Measurements from ENCODE around the gene ACRV1. TPM values are rescaled to one million over a fixed set of nuclear protein-coding genes. Genes with fewer than 3 reads are reported as not detected.

ACRV1 gene
- total and polyA plus RNA-seq, 2 of the 13 experiments (the other 11 are each of a cell fraction or from before 2014, with no cell fraction given): not detected

DNA sequence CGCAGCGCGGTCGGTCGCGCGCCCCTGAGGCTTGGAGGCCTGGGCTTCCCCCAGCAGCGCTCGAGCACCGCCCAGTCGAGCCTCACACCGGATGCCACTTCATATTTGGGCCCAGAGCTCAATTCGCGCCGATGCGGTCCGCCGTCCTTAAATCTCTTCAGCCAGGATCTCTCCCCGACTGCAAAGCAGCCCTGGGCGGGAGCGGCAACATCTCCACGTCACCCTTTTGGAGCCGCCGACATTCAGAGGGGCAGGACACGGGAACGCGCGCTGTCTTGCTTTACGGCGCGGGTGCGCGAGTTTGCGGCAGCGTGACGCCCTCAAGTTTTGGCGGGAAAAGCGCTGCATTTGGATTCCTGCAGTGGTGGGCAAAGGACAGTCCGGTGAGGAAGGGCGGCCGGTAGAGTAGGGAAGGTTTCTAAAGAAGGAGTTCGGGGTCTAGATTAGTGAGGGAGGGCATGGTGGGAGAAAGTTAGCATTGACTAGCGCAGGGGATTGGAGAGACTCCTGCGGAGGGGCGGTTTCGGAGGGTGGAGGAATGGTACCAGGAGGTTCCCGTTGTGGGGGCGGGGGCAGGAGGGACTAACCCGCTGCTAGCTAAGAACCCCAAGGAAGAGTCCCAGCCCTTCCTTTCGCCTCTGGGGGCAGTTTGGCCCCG lies 54.9 kb downstream of the ACRV1 start (continued):
- TF ChIP-seq MLLT10 (CRISPR knock-in tag; IDR thresholded peaks at IDR 0.05) (no peak), ELF1 (CRISPR knock-in tag; IDR thresholded peaks at IDR 0.05) (peak; percentile 50; the same call in 1 of the 2 replicates), ZNF768 (CRISPR knock-in tag; IDR thresholded peaks at IDR 0.05) (peak; percentile 76; the same call in 1 of the 2 replicates), ZNF619 (CRISPR knock-in tag; IDR thresholded peaks at IDR 0.05) (0 out of 2 replicates have a peak, but pooled peaks have one; percentile 23), SRY (CRISPR knock-in tag; IDR thresholded peaks at IDR 0.05) (peak; percentile 89), REXO4 (CRISPR knock-in tag; IDR thresholded peaks at IDR 0.05; ENCODE audit: borderline replicate concordance) (peak; percentile 70; the same call in 1 of the 2 replicates), ADNP (CRISPR knock-in tag; IDR thresholded peaks at IDR 0.05) (no peak), ZFAT (CRISPR knock-in tag; conservative IDR thresholded peaks at IDR 0.05) (peak; percentile 75; the same call in 1 of the 2 replicates), RBM39 (IDR thresholded peaks at IDR 0.05; ENCODE audit: low read depth, low read length, poor library complexity, severe bottlenecking) (peak; percentile 90), HNRNPK (IDR thresholded peaks at IDR 0.05; ENCODE audit: low read depth, low read length, poor library complexity, severe bottlenecking) (peak; percentile 47), MEIS1 (CRISPR knock-in tag; IDR thresholded peaks at IDR 0.05; ENCODE audit: borderline replicate concordance) (peak; percentile 93), SRSF4 (IDR thresholded peaks at IDR 0.05; ENCODE audit: low read depth, low read length, poor library complexity, severe bottlenecking) (no peak), HMGA1 (CRISPR knock-in tag; conservative IDR thresholded peaks at IDR 0.05) (no peak), NPAS2 (CRISPR knock-in tag; IDR thresholded peaks at IDR 0.05; ENCODE audit: borderline replicate concordance) (no peak), SMAD9 (CRISPR knock-in tag; IDR thresholded peaks at IDR 0.05) (no peak; the same call in 1 of the 2 replicates)
- TF ChIP-seq, protein P1, sequence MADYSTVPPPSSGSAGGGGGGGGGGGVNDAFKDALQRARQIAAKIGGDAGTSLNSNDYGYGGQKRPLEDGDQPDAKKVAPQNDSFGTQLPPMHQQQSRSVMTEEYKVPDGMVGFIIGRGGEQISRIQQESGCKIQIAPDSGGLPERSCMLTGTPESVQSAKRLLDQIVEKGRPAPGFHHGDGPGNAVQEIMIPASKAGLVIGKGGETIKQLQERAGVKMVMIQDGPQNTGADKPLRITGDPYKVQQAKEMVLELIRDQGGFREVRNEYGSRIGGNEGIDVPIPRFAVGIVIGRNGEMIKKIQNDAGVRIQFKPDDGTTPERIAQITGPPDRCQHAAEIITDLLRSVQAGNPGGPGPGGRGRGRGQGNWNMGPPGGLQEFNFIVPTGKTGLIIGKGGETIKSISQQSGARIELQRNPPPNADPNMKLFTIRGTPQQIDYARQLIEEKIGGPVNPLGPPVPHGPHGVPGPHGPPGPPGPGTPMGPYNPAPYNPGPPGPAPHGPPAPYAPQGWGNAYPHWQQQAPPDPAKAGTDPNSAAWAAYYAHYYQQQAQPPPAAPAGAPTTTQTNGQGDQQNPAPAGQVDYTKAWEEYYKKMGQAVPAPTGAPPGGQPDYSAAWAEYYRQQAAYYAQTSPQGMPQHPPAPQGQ (CRISPR knock-in tag; IDR thresholded peaks at IDR 0.05; ENCODE audit: borderline replicate concordance): no peak
- TF ChIP-seq, protein P2, sequence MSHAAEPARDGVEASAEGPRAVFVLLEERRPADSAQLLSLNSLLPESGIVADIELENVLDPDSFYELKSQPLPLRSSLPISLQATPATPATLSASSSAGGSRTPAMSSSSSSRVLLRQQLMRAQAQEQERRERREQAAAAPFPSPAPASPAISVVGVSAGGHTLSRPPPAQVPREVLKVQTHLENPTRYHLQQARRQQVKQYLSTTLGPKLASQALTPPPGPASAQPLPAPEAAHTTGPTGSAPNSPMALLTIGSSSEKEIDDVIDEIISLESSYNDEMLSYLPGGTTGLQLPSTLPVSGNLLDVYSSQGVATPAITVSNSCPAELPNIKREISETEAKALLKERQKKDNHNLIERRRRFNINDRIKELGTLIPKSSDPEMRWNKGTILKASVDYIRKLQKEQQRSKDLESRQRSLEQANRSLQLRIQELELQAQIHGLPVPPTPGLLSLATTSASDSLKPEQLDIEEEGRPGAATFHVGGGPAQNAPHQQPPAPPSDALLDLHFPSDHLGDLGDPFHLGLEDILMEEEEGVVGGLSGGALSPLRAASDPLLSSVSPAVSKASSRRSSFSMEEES (CRISPR knock-in tag; IDR thresholded peaks at IDR 0.05): peak; percentile 57; the same call in 1 of the 2 replicates
- TF ChIP-seq, protein P3, sequence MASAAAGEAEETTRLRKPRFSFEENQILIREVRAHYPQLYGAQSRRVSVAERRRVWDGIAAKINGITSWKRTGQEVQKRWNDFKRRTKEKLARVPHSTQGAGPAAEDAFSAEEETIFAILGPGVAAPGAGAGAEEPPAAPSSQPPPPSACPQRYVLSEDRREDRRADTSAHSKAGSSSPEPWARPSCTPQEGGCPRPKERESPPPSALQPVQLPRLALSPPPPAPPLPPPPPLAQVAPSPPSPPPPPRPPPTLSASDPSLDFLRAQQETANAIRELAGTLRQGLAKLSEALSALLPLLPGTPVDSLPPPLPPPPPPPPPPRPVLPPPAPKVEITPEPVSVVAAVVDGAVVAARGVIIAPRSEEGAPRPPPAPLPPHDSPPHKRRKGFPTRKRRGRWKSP (CRISPR knock-in tag; IDR thresholded peaks at IDR 0.05): peak; percentile 84; the same call in 1 of the 2 replicates

All from HepG2 (cell line).